ENCODE results near the gene MTA3. TPM values are rescaled to one million over a fixed set of nuclear protein-coding genes. Genes with fewer than 3 reads are reported as not detected.

Gene MTA3
- polyA plus RNA-seq, 1 donor from 2014 or later = 11.2 TPM

GRCh38 chr2:42795275-42795674 lies 226.8 kb downstream of the MTA3 start:
- Histone ChIP-seq H4K20me1 (ENCODE audit: insufficient read depth) (no peaks in the 10 kb centered on the region), H3K4me2 (ENCODE audit: low read length) (no peak overlapping the region), H3K36me3 (ENCODE audit: insufficient read depth, low read length) (no peaks in the 10 kb centered on the region), H3K9ac (ENCODE audit: low read length) (no peak overlapping the region), H3K79me2 (replicated peaks; ENCODE audit: insufficient read depth, low read length) (no peaks in the 10 kb centered on the region), H3K27me3 (ENCODE audit: insufficient read depth, low read depth, low read length) (peaks cover 32% of the 10 kb centered on the region), H3K9me3 (ENCODE audit: low read length) (no peaks in the 10 kb centered on the region), H2AFZ (ENCODE audit: low read depth, low read length) (no peak overlapping the region), H3K4me3 (ENCODE audit: low read length) (no peak overlapping the region), H3F3A (ENCODE audit: insufficient read depth, low read length, poor library complexity, severe bottlenecking) (no peaks in the 10 kb centered on the region), H3K27ac (ENCODE audit: low read length) (no peak overlapping the region), H3K9me2 (ENCODE audit: insufficient read depth, low read length) (no peaks in the 10 kb centered on the region)
- TF ChIP-seq POLR2AphosphoS5 (IDR thresholded peaks at IDR 0.05) (no peak), EP300 (conservative IDR thresholded peaks at IDR 0.05; ENCODE audit: poor library complexity, severe bottlenecking) (no peak), EZH2 (IDR thresholded peaks at IDR 0.05; ENCODE audit: borderline replicate concordance, insufficient read depth, low read length, poor library complexity, severe bottlenecking) (no peak), TAF1 (IDR thresholded peaks at IDR 0.05; ENCODE audit: low read depth) (no peak), CTCF (IDR thresholded peaks at IDR 0.05; ENCODE audit: poor library complexity, severe bottlenecking) (no peak), RAD21 (conservative IDR thresholded peaks at IDR 0.05) (no peak), REST (IDR thresholded peaks at IDR 0.05; ENCODE audit: borderline replicate concordance) (no peak), MXI1 (conservative IDR thresholded peaks at IDR 0.05; ENCODE audit: poor library complexity, severe bottlenecking) (no peak), SMC3 (conservative IDR thresholded peaks at IDR 0.05; ENCODE audit: poor library complexity) (no peak)

- Histone ChIP-seq H3K79me2 (replicated peaks; ENCODE audit: insufficient read depth, low read length) (no peaks in the 10 kb centered on the region), H3F3A (ENCODE audit: insufficient read depth, low read length, poor library complexity, severe bottlenecking) (no peaks in the 10 kb centered on the region), H3K9me2 (ENCODE audit: insufficient read depth, low read length) (no peaks in the 10 kb centered on the region), H4K20me1 (ENCODE audit: insufficient read depth) (no peaks in the 10 kb centered on the region), H3K4me3 (ENCODE audit: low read length) (no peak overlapping the region), H3K9ac (ENCODE audit: low read length) (no peak overlapping the region), H3K36me3 (ENCODE audit: insufficient read depth, low read length) (no peaks in the 10 kb centered on the region), H3K9me3 (ENCODE audit: low read length) (no peaks in the 10 kb centered on the region), H3K4me2 (ENCODE audit: low read length) (no peak overlapping the region), H3K27ac (ENCODE audit: low read length) (no peak overlapping the region), H3K27me3 (ENCODE audit: insufficient read depth, low read depth, low read length) (peaks cover 32% of the 10 kb centered on the region), H2AFZ (ENCODE audit: low read depth, low read length) (no peak overlapping the region)
- TF ChIP-seq SMC3 (conservative IDR thresholded peaks at IDR 0.05; ENCODE audit: poor library complexity) (no peak), EZH2 (IDR thresholded peaks at IDR 0.05; ENCODE audit: borderline replicate concordance, insufficient read depth, low read length, poor library complexity, severe bottlenecking) (no peak), REST (IDR thresholded peaks at IDR 0.05; ENCODE audit: borderline replicate concordance) (no peak), CTCF (IDR thresholded peaks at IDR 0.05; ENCODE audit: poor library complexity, severe bottlenecking) (no peak), TAF1 (IDR thresholded peaks at IDR 0.05; ENCODE audit: low read depth) (no peak), EP300 (conservative IDR thresholded peaks at IDR 0.05; ENCODE audit: poor library complexity, severe bottlenecking) (no peak), RAD21 (conservative IDR thresholded peaks at IDR 0.05) (no peak), MXI1 (conservative IDR thresholded peaks at IDR 0.05; ENCODE audit: poor library complexity, severe bottlenecking) (no peak), POLR2AphosphoS5 (IDR thresholded peaks at IDR 0.05) (no peak)
Measured at GRCh38 chr2:42795841-42796301, 227.4 kb downstream of the MTA3 start.

Data from neural cell (in vitro differentiated cells).